Colonic mucosa (tissue), 4 donors: ENCODE data around the gene MECP2. TPM values are rescaled to one million over a fixed set of nuclear protein-coding genes. Genes with fewer than 3 reads are reported as not detected.

ENCODE experiments used
- DNase-seq: peaks from one replicate; pipeline ENCODE4 v3.0.0-alpha.2; 2020
- H3K27ac ChIP-seq: fragments of 200-600 bp; one replicate; pipeline ENCODE4 v1.8.0; 2021
- H3K27me3 ChIP-seq: fragments of 200-600 bp; one replicate; pipeline ENCODE4 v1.8.0; 2021
- H3K36me3 ChIP-seq: fragments of 200-600 bp; one replicate; pipeline ENCODE4 v1.8.0; 2021
- H3K4me1 ChIP-seq: fragments of 200-600 bp; one replicate; pipeline ENCODE4 v1.8.0; 2021; ENCODE audit warnings: mild to moderate bottlenecking
- H3K4me3 ChIP-seq: fragments of 200-600 bp; one replicate; pipeline ENCODE4 v1.8.0; 2021
- H3K9ac ChIP-seq, 2 donors: one replicate each; pipeline ENCODE4 v1.7.0; 2013; ENCODE audit warnings: control low read depth in 2 of 2, low read depth in 2 of 2, low read length in 2 of 2
- H3K9me3 ChIP-seq: fragments of 200-600 bp; one replicate; pipeline ENCODE4 v1.8.0; 2021
- CTCF ChIP-seq: fragments of 200-600 bp; IDR thresholded peaks from one replicate; pipeline ENCODE4 v1.8.0; 2022; ENCODE audit warnings: antibody characterized with exemption, mild to moderate bottlenecking
- intact Hi-C: fragments of 100-400 bp; cut with DNase I; formaldehyde crosslinking; loops from one replicate; pipeline ENCODE4 v1.14.1; 2022
- total RNA-seq, 2 donors: library from RNA; stranded (reverse); fragmentation: NEBNext Ultra II Directional in 1 of 2; extraction: Animal tissue kit (Norgen Biotek cat#: 25700) in 1 of 2; gene quantifications; one replicate each; pipeline ENCODE4 v1.2.1, GENCODE V29; 2021
- donor health status: healthy.
- donor health status: DM: no; HTN: no; CAD: no.
- donor health status: DM: no; HTN: no; CAD: no.

Gene MECP2
- total RNA-seq, 2 donors from 2014 or later: 28.3 to 29.7 TPM

GRCh38 chrX:154074199-154074598, 23.3 kb downstream of the MECP2 start:
- H3K9me3 ChIP-seq: no peaks in the 10 kb centered on the region
- no peak overlapping the region for H3K27ac ChIP-seq
- no peaks in the 10 kb centered on the region for H3K36me3 ChIP-seq
- TF ChIP-seq CTCF: no peak
- no peaks in the 10 kb centered on the region for H3K27me3 ChIP-seq
- H3K4me3 ChIP-seq: no peak overlapping the region
- no peaks in the 10 kb centered on the region for H3K4me1 ChIP-seq
- no peak overlapping the region for H3K9ac ChIP-seq
- intact Hi-C loops: no loop called here
- no peak for DNase-seq

- Histone ChIP-seq H3K4me3 (no peak overlapping the region), H3K27ac (no peak overlapping the region), H3K27me3 (no peaks in the 10 kb centered on the region), H3K4me1 (no peaks in the 10 kb centered on the region), H3K36me3 (no peaks in the 10 kb centered on the region), H3K9ac (no peak overlapping the region), H3K9me3 (no peaks in the 10 kb centered on the region)
- intact Hi-C loops: no loop called here
- no peak for TF ChIP-seq CTCF
- no peak for DNase-seq
Measured at GRCh38 chrX:154072192-154072591, 25.3 kb downstream of the MECP2 start.

DNA sequence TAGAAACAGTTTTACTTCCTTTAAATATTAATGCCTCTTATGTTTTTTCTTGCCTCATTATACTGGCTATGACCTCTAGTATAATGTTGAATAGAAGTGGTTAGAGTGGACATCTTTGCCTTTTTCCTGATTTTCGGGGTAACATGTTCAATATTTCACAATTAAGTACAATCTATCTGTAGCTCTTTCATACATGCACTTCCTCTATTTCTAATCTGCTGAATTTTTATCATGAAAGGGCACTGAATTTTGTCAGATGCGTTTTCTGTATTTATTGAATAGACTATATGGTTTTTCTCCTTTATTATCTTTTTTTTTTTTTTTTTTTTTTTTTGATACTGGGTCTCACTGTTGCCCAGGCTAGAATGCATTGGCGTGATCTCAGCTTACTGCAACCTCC, 29.0 kb downstream of the MECP2 start:
- no peaks in the 10 kb centered on the region for H3K27me3 ChIP-seq
- no peaks in the 10 kb centered on the region for H3K9me3 ChIP-seq
- DNase-seq: no peak
- intact Hi-C loops: no loop called here
- H3K36me3 ChIP-seq: no peaks in the 10 kb centered on the region
- no peak overlapping the region for H3K27ac ChIP-seq
- no peak overlapping the region for H3K9ac ChIP-seq
- no peak overlapping the region for H3K4me3 ChIP-seq
- H3K4me1 ChIP-seq: no peaks in the 10 kb centered on the region
- TF ChIP-seq CTCF: no peak

DNA sequence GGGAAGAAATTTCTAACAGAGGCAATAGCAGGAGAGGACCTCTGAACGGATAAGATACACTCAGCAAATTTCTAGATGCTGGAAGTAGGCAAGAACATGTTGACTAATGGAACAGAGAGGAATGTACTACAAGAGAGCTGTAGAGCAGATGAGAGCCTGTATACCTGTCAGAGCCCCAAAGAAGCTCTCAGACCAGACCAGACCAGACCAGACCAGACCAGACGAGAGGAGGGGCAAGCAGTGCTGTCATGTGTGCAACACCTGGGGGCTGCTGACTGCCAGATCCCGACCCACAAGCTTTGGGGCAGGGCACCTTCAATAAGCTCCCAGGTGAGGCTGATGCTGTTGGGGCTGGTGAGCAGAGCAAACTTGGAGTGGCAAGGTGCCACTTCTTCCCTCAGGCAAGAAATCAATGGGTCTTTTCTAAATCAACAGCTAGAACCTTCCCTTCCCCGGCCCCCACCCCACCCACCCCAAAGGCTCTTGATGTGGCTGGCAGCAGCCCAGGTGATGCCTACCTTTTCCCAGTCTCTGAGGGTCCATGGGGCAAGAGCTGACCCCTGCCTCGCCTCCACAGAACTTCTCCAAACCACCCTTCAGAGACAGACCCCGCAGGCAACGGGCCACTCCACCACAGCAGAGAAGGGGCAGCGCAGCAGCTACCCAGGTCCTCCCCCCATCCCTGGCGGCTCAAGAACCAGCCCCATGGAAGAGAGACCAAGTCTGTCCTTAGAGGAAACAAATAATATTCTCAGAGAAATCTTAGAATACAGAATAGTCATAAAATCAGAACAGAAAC, 32.7 kb downstream of the MECP2 start:
- no peak overlapping the region for H3K9ac ChIP-seq
- no peak overlapping the region for H3K27ac ChIP-seq
- H3K4me3 ChIP-seq: no peak overlapping the region
- H3K9me3 ChIP-seq: no peaks in the 10 kb centered on the region
- no peak for TF ChIP-seq CTCF
- intact Hi-C loops: no loop called here
- peaks cover 5% of the 10 kb centered on the region for H3K4me1 ChIP-seq
- no peaks in the 10 kb centered on the region for H3K36me3 ChIP-seq
- H3K27me3 ChIP-seq: no peaks in the 10 kb centered on the region
- DNase-seq: no peak

- intact Hi-C loops: no loop called here
- Histone ChIP-seq H3K9me3 (no peaks in the 10 kb centered on the region), H3K4me3 (no peak overlapping the region), H3K27ac (no peak overlapping the region), H3K9ac (no peak overlapping the region), H3K27me3 (no peaks in the 10 kb centered on the region), H3K36me3 (no peaks in the 10 kb centered on the region), H3K4me1 (peaks cover 5% of the 10 kb centered on the region)
- DNase-seq: no peak
- no peak for TF ChIP-seq CTCF
Measured at GRCh38 chrX:154063234-154063633, 34.3 kb downstream of the MECP2 start.
